ENCODE data around the gene TBC1D8. TPM values are rescaled to one million over a fixed set of nuclear protein-coding genes. Genes with fewer than 3 reads are reported as not detected.

The TBC1D8 gene
- total RNA-seq, 5 donors from 2014 or later (not counting 1 experiment from before 2014, with no cell fraction given) = 0.40 to 2.1 (median 2.0) TPM

GRCh38 chr2:101089942-101090799 lies 61.0 kb downstream of the TBC1D8 start:
- POLR2A ChIA-PET = no interaction called here
- CTCF ChIA-PET = no interaction called here
- no peaks in the 10 kb centered on the region for H3K9me3 Mint-ChIP-seq
- WGBS (ENCODE audit: insufficient coverage) = 82% methylated on average over 10 of the region's 12 CpGs
- DNase-seq = no peak
- no peaks in the 10 kb centered on the region for H3K36me3 Mint-ChIP-seq
- H3K4me3 ChIP-seq (ENCODE audit: control insufficient read depth in 1 of 2, extremely low read depth in 1 of 2, low read length in 1 of 2) = no peak overlapping the region
- no peak overlapping the region for H3K27ac ChIP-seq (ENCODE audit: low read length)
- ATAC-seq (replicated peaks in 1 of 4) = no peak
- no peak overlapping the region for H3K4me3 Mint-ChIP-seq
- H3K9me3 ChIP-seq = no peaks in the 10 kb centered on the region
- H3K36me3 ChIP-seq (ENCODE audit: control insufficient read depth in 2 of 2, extremely low read depth in 1 of 2, insufficient read depth in 1 of 2, low read length in 1 of 2) = no peaks in the 10 kb centered on the region
- peaks cover 0 to 3% (median 2%) of the 10 kb centered on the region in 3 donors for H3K4me1 Mint-ChIP-seq
- no peak overlapping the region for H3K27ac Mint-ChIP-seq
- peaks cover 5 to 18% of the 10 kb centered on the region in 2 donors for H3K27me3 Mint-ChIP-seq
- no peaks in the 10 kb centered on the region for H3K4me1 ChIP-seq (ENCODE audit: control insufficient read depth in 1 of 2, extremely low read depth in 1 of 2, insufficient read depth in 2 of 2, low read length in 2 of 2)
- peaks cover 0 to 4% of the 10 kb centered on the region in 2 experiments for H3K27me3 ChIP-seq (replicated peaks in 1 of 2; ENCODE audit: control insufficient read depth in 2 of 2, extremely low read depth in 1 of 2, insufficient read depth in 2 of 2, low read length in 1 of 2)

DNA sequence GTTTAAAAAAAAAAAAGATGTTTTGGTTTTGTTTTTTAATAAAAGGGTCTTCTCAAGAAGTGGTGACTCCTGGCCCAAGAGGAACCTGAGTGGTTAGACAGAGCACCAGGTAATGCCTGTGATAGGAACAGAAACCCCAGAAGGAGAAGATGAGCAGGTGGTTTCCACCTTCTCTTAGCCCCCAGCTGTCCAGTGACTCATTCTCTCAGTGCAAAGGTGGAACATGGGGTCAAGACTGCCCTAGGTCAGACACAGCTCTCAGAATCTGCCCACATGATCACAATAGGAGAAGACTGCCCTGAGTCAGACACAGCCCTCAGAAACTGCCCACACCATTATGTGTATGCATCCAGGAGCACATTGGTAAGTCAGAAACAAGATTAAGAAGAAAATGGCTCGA lies 61.8 kb downstream of the TBC1D8 start:
- H3K27me3 ChIP-seq (replicated peaks in 1 of 2; ENCODE audit: control insufficient read depth in 2 of 2, extremely low read depth in 1 of 2, insufficient read depth in 2 of 2, low read length in 1 of 2) = peaks cover 0 to 2% of the 10 kb centered on the region in 2 experiments
- H3K4me3 ChIP-seq (ENCODE audit: control insufficient read depth in 1 of 2, extremely low read depth in 1 of 2, low read length in 1 of 2) = no peak overlapping the region
- no peaks in the 10 kb centered on the region for H3K9me3 ChIP-seq
- ChIA-PET CTCF (no interaction called here), POLR2A (no interaction called here)
- ATAC-seq (replicated peaks in 1 of 4) = no peak
- H3K27ac ChIP-seq (ENCODE audit: low read length) = no peak overlapping the region
- Mint-ChIP-seq H3K36me3 (no peaks in the 10 kb centered on the region), H3K27me3 (peaks cover under 1 to 13% of the 10 kb centered on the region in 2 donors), H3K4me1 (peaks cover 0 to 3% (median 2%) of the 10 kb centered on the region in 3 donors), H3K27ac (no peak overlapping the region), H3K9me3 (no peaks in the 10 kb centered on the region), H3K4me3 (no peak overlapping the region)
- no peaks in the 10 kb centered on the region for H3K36me3 ChIP-seq (ENCODE audit: control insufficient read depth in 2 of 2, extremely low read depth in 1 of 2, insufficient read depth in 1 of 2, low read length in 1 of 2)
- H3K4me1 ChIP-seq (ENCODE audit: control insufficient read depth in 1 of 2, extremely low read depth in 1 of 2, insufficient read depth in 2 of 2, low read length in 2 of 2) = no peaks in the 10 kb centered on the region
- DNase-seq = no peak
- WGBS (ENCODE audit: insufficient coverage) = 86% methylated on average over 1 of the region's 1 CpG

- CTCF ChIA-PET = no interaction called here
These were observed 63.5 kb downstream of the TBC1D8 start for GRCh38 chr2:101087638-101088037.

GRCh38 chr2:101083613-101084012 lies 67.6 kb downstream of the TBC1D8 start:
- Mint-ChIP-seq H3K27ac (no peak overlapping the region), H3K27me3 (peaks cover 0 to 5% of the 10 kb centered on the region in 2 donors), H3K4me1 (peaks cover 0 to 3% (median 2%) of the 10 kb centered on the region in 3 donors), H3K36me3 (no peaks in the 10 kb centered on the region), H3K4me3 (no peak overlapping the region), H3K9me3 (no peaks in the 10 kb centered on the region)
- ChIA-PET CTCF (no interaction called here), POLR2A (no interaction called here)
- DNase-seq (no peak), ATAC-seq (replicated peaks in 1 of 4) (no peak)
- no peak overlapping the region for H3K27ac ChIP-seq (ENCODE audit: low read length)
- 78% methylated on average over 2 of the region's 2 CpGs for WGBS (ENCODE audit: insufficient coverage)
- H3K4me1 ChIP-seq (ENCODE audit: control insufficient read depth in 1 of 2, extremely low read depth in 1 of 2, insufficient read depth in 2 of 2, low read length in 2 of 2) = no peaks in the 10 kb centered on the region
- H3K36me3 ChIP-seq (ENCODE audit: control insufficient read depth in 2 of 2, extremely low read depth in 1 of 2, insufficient read depth in 1 of 2, low read length in 1 of 2) = no peaks in the 10 kb centered on the region
- no peaks in the 10 kb centered on the region for H3K9me3 ChIP-seq
- H3K27me3 ChIP-seq (replicated peaks in 1 of 2; ENCODE audit: control insufficient read depth in 2 of 2, extremely low read depth in 1 of 2, insufficient read depth in 2 of 2, low read length in 1 of 2) = peaks cover 0 to 5% of the 10 kb centered on the region in 2 experiments
- H3K4me3 ChIP-seq (ENCODE audit: control insufficient read depth in 1 of 2, extremely low read depth in 1 of 2, low read length in 1 of 2) = no peak overlapping the region

More at GRCh38 chr2:101087638-101088037, 63.5 kb downstream of the TBC1D8 start:
- Histone ChIP-seq H3K9me3 (no peaks in the 10 kb centered on the region), H3K27me3 (replicated peaks in 1 of 2; ENCODE audit: control insufficient read depth in 2 of 2, extremely low read depth in 1 of 2, insufficient read depth in 2 of 2, low read length in 1 of 2) (no peaks in the 10 kb centered on the region), H3K27ac (ENCODE audit: low read length) (no peak overlapping the region), H3K4me1 (ENCODE audit: control insufficient read depth in 1 of 2, extremely low read depth in 1 of 2, insufficient read depth in 2 of 2, low read length in 2 of 2) (no peaks in the 10 kb centered on the region), H3K4me3 (ENCODE audit: control insufficient read depth in 1 of 2, extremely low read depth in 1 of 2, low read length in 1 of 2) (no peak overlapping the region), H3K36me3 (ENCODE audit: control insufficient read depth in 2 of 2, extremely low read depth in 1 of 2, insufficient read depth in 1 of 2, low read length in 1 of 2) (no peaks in the 10 kb centered on the region)
- ATAC-seq (replicated peaks in 1 of 4) = no peak
- H3K4me3 Mint-ChIP-seq = no peak overlapping the region
- no peaks in the 10 kb centered on the region for H3K36me3 Mint-ChIP-seq
- H3K9me3 Mint-ChIP-seq = no peaks in the 10 kb centered on the region
- peaks cover 0 to 3% (median 2%) of the 10 kb centered on the region in 3 donors for H3K4me1 Mint-ChIP-seq
- POLR2A ChIA-PET = no interaction called here
- peaks cover 0 to 1% of the 10 kb centered on the region in 2 donors for H3K27me3 Mint-ChIP-seq
- no peak overlapping the region for H3K27ac Mint-ChIP-seq
- DNase-seq = no peak

DNA sequence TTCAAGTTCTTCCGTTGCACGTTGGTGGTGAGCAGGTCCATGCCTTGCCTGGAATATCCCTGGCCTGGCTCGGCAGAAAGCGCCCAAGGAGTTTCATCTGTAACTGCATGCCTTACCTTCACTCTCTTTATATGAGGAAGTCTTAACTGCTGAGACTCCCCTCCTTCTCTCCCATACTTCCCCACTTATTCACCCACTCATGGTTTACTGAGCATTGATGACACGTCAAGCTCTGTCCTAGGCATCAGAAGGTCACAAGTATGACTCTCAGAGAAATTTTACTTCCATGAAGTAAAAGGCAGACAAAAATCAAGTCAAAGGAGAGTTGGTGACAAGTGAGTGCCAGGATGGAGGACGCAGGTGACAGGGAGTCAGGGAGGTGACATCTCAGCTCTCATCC lies 68.2 kb downstream of the TBC1D8 start:
- no peaks in the 10 kb centered on the region for H3K36me3 Mint-ChIP-seq
- ChIA-PET POLR2A (no interaction called here), CTCF (no interaction called here)
- Histone ChIP-seq H3K27ac (ENCODE audit: low read length) (no peak overlapping the region), H3K9me3 (no peaks in the 10 kb centered on the region), H3K4me1 (ENCODE audit: control insufficient read depth in 1 of 2, extremely low read depth in 1 of 2, insufficient read depth in 2 of 2, low read length in 2 of 2) (no peaks in the 10 kb centered on the region), H3K36me3 (ENCODE audit: control insufficient read depth in 2 of 2, extremely low read depth in 1 of 2, insufficient read depth in 1 of 2, low read length in 1 of 2) (no peaks in the 10 kb centered on the region), H3K4me3 (ENCODE audit: control insufficient read depth in 1 of 2, extremely low read depth in 1 of 2, low read length in 1 of 2) (no peak overlapping the region), H3K27me3 (replicated peaks in 1 of 2; ENCODE audit: control insufficient read depth in 2 of 2, extremely low read depth in 1 of 2, insufficient read depth in 2 of 2, low read length in 1 of 2) (peaks cover 0 to 5% of the 10 kb centered on the region in 2 experiments)
- WGBS (ENCODE audit: insufficient coverage) = 96% methylated on average over 4 of the region's 6 CpGs
- peaks cover 0 to 5% of the 10 kb centered on the region in 2 donors for H3K27me3 Mint-ChIP-seq
- ATAC-seq (replicated peaks in 1 of 4) = no peak
- H3K9me3 Mint-ChIP-seq = no peaks in the 10 kb centered on the region
- H3K27ac Mint-ChIP-seq = no peak overlapping the region
- peaks cover 0 to 2% (median 2%) of the 10 kb centered on the region in 3 donors for H3K4me1 Mint-ChIP-seq
- H3K4me3 Mint-ChIP-seq = no peak overlapping the region
- DNase-seq = no peak

- no peaks in the 10 kb centered on the region for H3K4me1 ChIP-seq (ENCODE audit: control insufficient read depth in 1 of 2, extremely low read depth in 1 of 2, insufficient read depth in 2 of 2, low read length in 2 of 2)
- Mint-ChIP-seq H3K9me3 (no peaks in the 10 kb centered on the region), H3K27me3 (peaks cover 0 to 5% of the 10 kb centered on the region in 2 donors), H3K4me1 (no peaks in the 10 kb centered on the region), H3K36me3 (no peaks in the 10 kb centered on the region), H3K27ac (no peak overlapping the region), H3K4me3 (no peak overlapping the region)
- ATAC-seq (replicated peaks in 1 of 4) (no peak), DNase-seq (no peak)
- peaks cover 0 to 5% of the 10 kb centered on the region in 2 experiments for H3K27me3 ChIP-seq (replicated peaks in 1 of 2; ENCODE audit: control insufficient read depth in 2 of 2, extremely low read depth in 1 of 2, insufficient read depth in 2 of 2, low read length in 1 of 2)
- H3K4me3 ChIP-seq (ENCODE audit: control insufficient read depth in 1 of 2, extremely low read depth in 1 of 2, low read length in 1 of 2) = no peak overlapping the region
- H3K9me3 ChIP-seq = no peaks in the 10 kb centered on the region
- H3K27ac ChIP-seq (ENCODE audit: low read length) = no peak overlapping the region
- POLR2A ChIA-PET = no interaction called here
- WGBS (ENCODE audit: insufficient coverage) = no CpG with 5 or more reads among the region's 1 CpG
- CTCF ChIA-PET = no interaction called here
- no peaks in the 10 kb centered on the region for H3K36me3 ChIP-seq (ENCODE audit: control insufficient read depth in 2 of 2, extremely low read depth in 1 of 2, insufficient read depth in 1 of 2, low read length in 1 of 2)
These were observed 69.7 kb downstream of the TBC1D8 start for GRCh38 chr2:101081375-101081907.

Data from T-cell (primary cell).